Measurements from ENCODE around the gene RIMBP2. TPM values are rescaled to one million over a fixed set of nuclear protein-coding genes. Genes with fewer than 3 reads are reported as not detected.

RIMBP2 gene
- total and polyA plus RNA-seq, 2 donors (not counting 1 experiment from before 2014, with no cell fraction given): 0.17 TPM; not detected in 1

- H3K27me3 ChIP-seq (ENCODE audit: control insufficient read depth, insufficient read depth, low read length): no peaks in the 10 kb centered on the region
- H3K9me3 ChIP-seq (ENCODE audit: control insufficient read depth, insufficient read depth, low read depth, low read length): no peaks in the 10 kb centered on the region
- H3K36me3 ChIP-seq (ENCODE audit: control insufficient read depth, insufficient read depth, low read length): no peaks in the 10 kb centered on the region
- H3K79me2 ChIP-seq (ENCODE audit: control insufficient read depth, insufficient read depth, low read length): no peaks in the 10 kb centered on the region
- H4K20me1 ChIP-seq (ENCODE audit: control insufficient read depth, extremely low read depth, insufficient read depth, low read length): no peaks in the 10 kb centered on the region
- no peak overlapping the region for H3K27ac ChIP-seq (ENCODE audit: insufficient read depth, low read length)
- DNase-seq (ENCODE audit: low read depth in 2 of 2): no peak
- H3K9ac ChIP-seq (ENCODE audit: insufficient read depth, low read length): no peak overlapping the region
- H3K4me2 ChIP-seq (ENCODE audit: extremely low read depth, insufficient read depth, low read length): no peak overlapping the region
- no peaks in the 10 kb centered on the region for H3K4me1 ChIP-seq (ENCODE audit: control insufficient read depth, extremely low read depth, insufficient read depth, low read length)
- no peak overlapping the region for H3K4me3 ChIP-seq (replicated peaks in 1 of 4; ENCODE audit: control extremely low read depth in 1 of 4, insufficient read depth in 1 of 4, low read depth in 3 of 4, low read length in 4 of 4)
- no peak for TF ChIP-seq EZH2 (IDR thresholded peaks at IDR 0.05; ENCODE audit: low read length, missing control alignments)
- TF ChIP-seq, protein P1, sequence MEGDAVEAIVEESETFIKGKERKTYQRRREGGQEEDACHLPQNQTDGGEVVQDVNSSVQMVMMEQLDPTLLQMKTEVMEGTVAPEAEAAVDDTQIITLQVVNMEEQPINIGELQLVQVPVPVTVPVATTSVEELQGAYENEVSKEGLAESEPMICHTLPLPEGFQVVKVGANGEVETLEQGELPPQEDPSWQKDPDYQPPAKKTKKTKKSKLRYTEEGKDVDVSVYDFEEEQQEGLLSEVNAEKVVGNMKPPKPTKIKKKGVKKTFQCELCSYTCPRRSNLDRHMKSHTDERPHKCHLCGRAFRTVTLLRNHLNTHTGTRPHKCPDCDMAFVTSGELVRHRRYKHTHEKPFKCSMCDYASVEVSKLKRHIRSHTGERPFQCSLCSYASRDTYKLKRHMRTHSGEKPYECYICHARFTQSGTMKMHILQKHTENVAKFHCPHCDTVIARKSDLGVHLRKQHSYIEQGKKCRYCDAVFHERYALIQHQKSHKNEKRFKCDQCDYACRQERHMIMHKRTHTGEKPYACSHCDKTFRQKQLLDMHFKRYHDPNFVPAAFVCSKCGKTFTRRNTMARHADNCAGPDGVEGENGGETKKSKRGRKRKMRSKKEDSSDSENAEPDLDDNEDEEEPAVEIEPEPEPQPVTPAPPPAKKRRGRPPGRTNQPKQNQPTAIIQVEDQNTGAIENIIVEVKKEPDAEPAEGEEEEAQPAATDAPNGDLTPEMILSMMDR (conservative IDR thresholded peaks at IDR 0.05 in 1 of 2, IDR thresholded peaks at IDR 0.05 in 1 of 2; ENCODE audit: low read depth in 1 of 2, low read length in 2 of 2): no peak
- H2AFZ ChIP-seq (ENCODE audit: low read length): no peak overlapping the region
Measured at GRCh38 chr12:130364578-130364977, 351.5 kb downstream of the RIMBP2 start.

DNA sequence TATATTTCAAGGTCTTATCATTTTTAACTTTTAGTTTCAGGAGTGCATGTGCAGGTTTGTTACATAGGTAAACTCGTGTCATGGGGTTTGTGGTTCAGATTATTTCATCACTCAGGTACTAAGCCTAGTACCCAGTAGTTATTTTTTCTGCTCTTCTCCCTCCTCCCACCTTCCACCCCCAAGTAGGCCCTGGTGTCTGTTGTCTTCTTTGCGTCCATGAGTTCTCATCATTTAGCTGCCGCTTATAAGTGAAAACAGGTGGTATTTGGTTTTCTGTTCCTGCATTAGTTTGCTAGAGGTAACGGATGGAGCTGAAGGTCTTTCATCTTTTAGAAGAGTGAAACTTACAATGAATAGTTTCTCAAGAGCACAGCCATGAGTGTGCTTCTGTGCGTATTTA, 354.0 kb downstream of the RIMBP2 start:
- Histone ChIP-seq H3K27ac (ENCODE audit: insufficient read depth, low read length) (no peak overlapping the region), H3K9ac (ENCODE audit: insufficient read depth, low read length) (no peak overlapping the region), H2AFZ (ENCODE audit: low read length) (no peak overlapping the region), H3K36me3 (ENCODE audit: control insufficient read depth, insufficient read depth, low read length) (no peaks in the 10 kb centered on the region), H3K4me2 (ENCODE audit: extremely low read depth, insufficient read depth, low read length) (no peak overlapping the region), H3K79me2 (ENCODE audit: control insufficient read depth, insufficient read depth, low read length) (no peaks in the 10 kb centered on the region), H3K9me3 (ENCODE audit: control insufficient read depth, insufficient read depth, low read depth, low read length) (no peaks in the 10 kb centered on the region), H3K27me3 (ENCODE audit: control insufficient read depth, insufficient read depth, low read length) (no peaks in the 10 kb centered on the region), H3K4me3 (replicated peaks in 1 of 4; ENCODE audit: control extremely low read depth in 1 of 4, insufficient read depth in 1 of 4, low read depth in 3 of 4, low read length in 4 of 4) (no peak overlapping the region), H4K20me1 (ENCODE audit: control insufficient read depth, extremely low read depth, insufficient read depth, low read length) (no peaks in the 10 kb centered on the region), H3K4me1 (ENCODE audit: control insufficient read depth, extremely low read depth, insufficient read depth, low read length) (no peaks in the 10 kb centered on the region)
- no peak for DNase-seq (ENCODE audit: low read depth in 2 of 2)
- no peak for TF ChIP-seq EZH2 (IDR thresholded peaks at IDR 0.05; ENCODE audit: low read length, missing control alignments)
- TF ChIP-seq, protein P1 (conservative IDR thresholded peaks at IDR 0.05 in 1 of 2, IDR thresholded peaks at IDR 0.05 in 1 of 2; ENCODE audit: low read depth in 1 of 2, low read length in 2 of 2): no peak

DNA sequence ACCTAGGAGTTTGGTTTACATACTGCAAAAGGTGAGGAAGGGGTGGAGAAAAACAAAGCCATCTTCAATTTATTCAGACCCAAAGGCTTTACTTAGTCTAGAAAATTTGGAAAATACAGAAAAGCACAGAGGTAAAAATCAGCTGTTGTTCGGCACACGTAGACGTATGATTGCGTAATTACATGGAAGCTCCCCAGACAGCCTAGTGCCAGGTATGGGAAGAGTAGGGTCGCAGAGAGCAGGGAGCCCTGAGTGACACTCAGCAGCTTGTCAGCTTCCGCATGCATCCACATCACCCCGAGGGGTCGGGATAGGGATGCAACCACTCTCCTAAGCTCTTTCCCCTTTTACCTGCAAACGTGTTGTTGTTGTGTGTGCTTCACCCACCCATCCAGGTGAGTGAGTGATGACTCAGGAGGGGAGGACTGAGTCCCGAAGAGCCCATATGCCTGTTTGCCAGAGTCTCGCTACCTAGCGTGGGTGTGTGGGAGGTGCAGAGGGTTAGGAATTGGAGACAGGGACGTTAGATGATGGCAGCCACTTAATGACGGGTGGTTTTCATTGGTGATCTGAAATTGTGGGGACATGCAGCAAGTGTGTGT, 358.3 kb downstream of the RIMBP2 start:
- Histone ChIP-seq H3K36me3 (ENCODE audit: control insufficient read depth, insufficient read depth, low read length) (no peaks in the 10 kb centered on the region), H4K20me1 (ENCODE audit: control insufficient read depth, extremely low read depth, insufficient read depth, low read length) (no peaks in the 10 kb centered on the region), H3K79me2 (ENCODE audit: control insufficient read depth, insufficient read depth, low read length) (no peaks in the 10 kb centered on the region), H3K4me3 (replicated peaks in 1 of 4; ENCODE audit: control extremely low read depth in 1 of 4, insufficient read depth in 1 of 4, low read depth in 3 of 4, low read length in 4 of 4) (no peak overlapping the region), H3K9me3 (ENCODE audit: control insufficient read depth, insufficient read depth, low read depth, low read length) (no peaks in the 10 kb centered on the region), H3K27ac (ENCODE audit: insufficient read depth, low read length) (no peak overlapping the region), H3K9ac (ENCODE audit: insufficient read depth, low read length) (no peak overlapping the region), H3K4me2 (ENCODE audit: extremely low read depth, insufficient read depth, low read length) (no peak overlapping the region), H2AFZ (ENCODE audit: low read length) (no peak overlapping the region), H3K27me3 (ENCODE audit: control insufficient read depth, insufficient read depth, low read length) (no peaks in the 10 kb centered on the region), H3K4me1 (ENCODE audit: control insufficient read depth, extremely low read depth, insufficient read depth, low read length) (no peaks in the 10 kb centered on the region)
- TF ChIP-seq, protein P1 (conservative IDR thresholded peaks at IDR 0.05 in 1 of 2, IDR thresholded peaks at IDR 0.05 in 1 of 2; ENCODE audit: low read depth in 1 of 2, low read length in 2 of 2): no peak
- TF ChIP-seq EZH2 (IDR thresholded peaks at IDR 0.05; ENCODE audit: low read length, missing control alignments): no peak
- no peak for DNase-seq (ENCODE audit: low read depth in 2 of 2)

Data from fibroblast of lung (primary cell).